ENCODE results near the gene CTDSPL. TPM values are rescaled to one million over a fixed set of nuclear protein-coding genes. Genes with fewer than 3 reads are reported as not detected.
A peak's percentile ranks its signal among the peaks of the same experiment; 100 is the strongest.

CTDSPL gene
- total RNA-seq, 1 donor from 2014 or later: not detected

DNA sequence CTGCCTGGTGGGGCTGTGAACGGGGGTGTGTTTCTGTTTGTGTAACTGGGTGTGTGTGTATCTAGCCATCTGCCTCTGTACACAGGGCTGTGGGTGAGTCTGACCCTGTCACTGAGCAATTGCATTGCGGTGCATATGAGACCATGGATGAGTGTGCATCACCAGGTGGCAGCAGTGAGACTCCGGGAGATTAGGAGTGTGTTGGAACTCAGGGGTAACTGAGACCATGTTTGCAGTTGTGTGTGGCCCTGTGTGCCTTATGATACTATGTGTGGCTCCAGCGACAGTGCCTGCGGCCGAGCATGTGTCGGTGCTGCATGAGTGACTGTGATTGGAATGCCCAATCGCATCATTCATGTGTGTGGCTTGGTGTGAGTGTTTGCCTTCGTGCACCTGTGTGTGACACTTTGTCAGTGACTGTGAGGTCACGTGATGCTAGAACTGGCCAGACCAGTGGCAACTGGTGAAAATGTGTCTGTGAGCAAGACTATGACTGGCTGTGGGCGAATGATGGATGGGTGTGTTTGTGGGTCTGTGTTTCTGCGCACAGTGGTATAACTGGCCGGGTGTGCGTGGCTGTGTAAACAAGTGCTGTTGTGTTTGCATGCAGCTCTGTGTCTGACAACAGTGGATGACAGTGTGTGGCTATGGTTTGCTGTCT lies 142.9 kb downstream of the CTDSPL start:
- POLR2A ChIA-PET: no interaction called here
- no peaks in the 10 kb centered on the region for H3K9me3 Mint-ChIP-seq

GRCh38 chr3:38005076-38006020 lies 143.7 kb downstream of the CTDSPL start:
- Mint-ChIP-seq H3K9me3 (no peaks in the 10 kb centered on the region), H3K4me3 (no peak overlapping the region), H3K27ac (no peak overlapping the region), H3K27me3 (no peaks in the 10 kb centered on the region), H3K4me1 (peaks cover 6% of the 10 kb centered on the region), H3K36me3 (ENCODE audit: low read depth) (peaks cover 31% of the 10 kb centered on the region)
- CTCF ChIA-PET: interaction anchor here (1.0 kb wide), 1 partner anchor 475 kb away, joined by 5 read pairs; no protein-coding TSS in a partner anchor
- DNase-seq (no peak), ATAC-seq (ENCODE audit: low read depth) (no peak)
- TF ChIP-seq, protein P1, sequence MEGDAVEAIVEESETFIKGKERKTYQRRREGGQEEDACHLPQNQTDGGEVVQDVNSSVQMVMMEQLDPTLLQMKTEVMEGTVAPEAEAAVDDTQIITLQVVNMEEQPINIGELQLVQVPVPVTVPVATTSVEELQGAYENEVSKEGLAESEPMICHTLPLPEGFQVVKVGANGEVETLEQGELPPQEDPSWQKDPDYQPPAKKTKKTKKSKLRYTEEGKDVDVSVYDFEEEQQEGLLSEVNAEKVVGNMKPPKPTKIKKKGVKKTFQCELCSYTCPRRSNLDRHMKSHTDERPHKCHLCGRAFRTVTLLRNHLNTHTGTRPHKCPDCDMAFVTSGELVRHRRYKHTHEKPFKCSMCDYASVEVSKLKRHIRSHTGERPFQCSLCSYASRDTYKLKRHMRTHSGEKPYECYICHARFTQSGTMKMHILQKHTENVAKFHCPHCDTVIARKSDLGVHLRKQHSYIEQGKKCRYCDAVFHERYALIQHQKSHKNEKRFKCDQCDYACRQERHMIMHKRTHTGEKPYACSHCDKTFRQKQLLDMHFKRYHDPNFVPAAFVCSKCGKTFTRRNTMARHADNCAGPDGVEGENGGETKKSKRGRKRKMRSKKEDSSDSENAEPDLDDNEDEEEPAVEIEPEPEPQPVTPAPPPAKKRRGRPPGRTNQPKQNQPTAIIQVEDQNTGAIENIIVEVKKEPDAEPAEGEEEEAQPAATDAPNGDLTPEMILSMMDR (IDR thresholded peaks at IDR 0.05): no peak
- POLR2A ChIA-PET: no interaction called here
- intact Hi-C loops (cut with micrococcal nuclease): no loop called here

More for the DNA sequence above, 142.9 kb downstream of the CTDSPL start:
- no peak overlapping the region for H3K4me3 Mint-ChIP-seq
- CTCF ChIA-PET: interaction anchor here (1.0 to 4.0 kb wide), 4 partner anchors 30 to 476 kb away, joined by 3 to 25 read pairs (median 6); partner anchors contain the start of gene DLEC1
- DNase-seq (no peak), ATAC-seq (ENCODE audit: low read depth) (peak; percentile 73)
- intact Hi-C loops (cut with micrococcal nuclease): loop anchor here (1.0 kb wide), 2 partner anchors 36 to 476 kb away; no protein-coding TSS in a partner anchor
- TF ChIP-seq, protein P1 (IDR thresholded peaks at IDR 0.05): no peak
- H3K4me1 Mint-ChIP-seq: peaks cover 4% of the 10 kb centered on the region
- H3K36me3 Mint-ChIP-seq (ENCODE audit: low read depth): peaks cover 31% of the 10 kb centered on the region
- H3K27ac Mint-ChIP-seq: peak overlapping the region; percentile 10
- H3K27me3 Mint-ChIP-seq: no peaks in the 10 kb centered on the region

DNA sequence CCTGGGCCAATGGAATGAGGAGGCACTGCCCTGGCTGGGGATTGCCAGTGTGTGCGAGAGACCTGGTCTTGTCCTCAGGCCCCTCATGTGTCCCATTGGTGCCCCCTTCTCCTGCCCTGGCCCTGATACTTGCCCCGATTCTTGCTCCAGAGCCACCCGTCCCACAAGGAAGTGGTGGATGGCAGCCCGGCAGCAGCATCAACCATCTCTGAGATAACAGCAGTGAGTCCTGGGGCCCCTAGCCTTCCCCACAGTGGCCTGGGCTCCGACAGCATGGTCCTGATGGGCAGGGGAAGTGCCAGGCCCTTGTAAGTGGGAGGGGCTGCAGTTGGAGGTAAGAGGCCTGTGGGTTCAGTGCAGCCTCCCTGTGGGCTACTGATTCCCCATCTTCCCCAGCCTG lies 144.4 kb downstream of the CTDSPL start:
- peaks cover 31% of the 10 kb centered on the region for H3K36me3 Mint-ChIP-seq (ENCODE audit: low read depth)

GRCh38 chr3:38006445-38006995 lies 144.8 kb downstream of the CTDSPL start:
- Mint-ChIP-seq H3K27me3 (no peaks in the 10 kb centered on the region), H3K4me3 (no peak overlapping the region), H3K36me3 (ENCODE audit: low read depth) (peaks cover 31% of the 10 kb centered on the region), H3K27ac (no peak overlapping the region), H3K4me1 (peaks cover 6% of the 10 kb centered on the region), H3K9me3 (no peaks in the 10 kb centered on the region)
- ChIA-PET POLR2A (no interaction called here), CTCF (no interaction called here)
- DNase-seq (no peak), ATAC-seq (ENCODE audit: low read depth) (no peak)
- intact Hi-C loops (cut with micrococcal nuclease): no loop called here
- TF ChIP-seq, protein P1 (IDR thresholded peaks at IDR 0.05): no peak

More for the DNA sequence above, 144.4 kb downstream of the CTDSPL start:
- TF ChIP-seq, protein P1 (IDR thresholded peaks at IDR 0.05): no peak
- ChIA-PET POLR2A (no interaction called here), CTCF (no interaction called here)
- no peak for ATAC-seq (ENCODE audit: low read depth)
- no peaks in the 10 kb centered on the region for H3K27me3 Mint-ChIP-seq
- H3K4me1 Mint-ChIP-seq: peaks cover 6% of the 10 kb centered on the region
- intact Hi-C loops (cut with micrococcal nuclease): no loop called here
- DNase-seq: no peak
- no peaks in the 10 kb centered on the region for H3K9me3 Mint-ChIP-seq
- H3K4me3 Mint-ChIP-seq: no peak overlapping the region
- H3K27ac Mint-ChIP-seq: no peak overlapping the region

DNA sequence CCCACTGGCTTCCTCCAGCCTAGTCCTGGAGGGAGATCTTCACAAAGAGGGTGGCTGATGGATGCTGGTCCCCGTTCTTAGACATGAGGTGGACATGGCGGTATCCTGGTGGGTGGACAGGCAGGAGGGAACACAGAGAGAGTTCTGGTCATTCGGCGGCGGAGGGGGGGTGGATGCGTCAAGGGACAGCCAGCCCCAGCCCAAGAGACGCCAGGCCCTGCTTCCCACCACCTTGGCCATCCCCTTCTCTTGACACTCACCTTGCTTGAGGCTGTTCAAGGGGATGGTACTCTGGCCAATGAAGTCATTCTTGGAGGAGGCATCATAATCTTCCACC lies 146.0 kb downstream of the CTDSPL start:
- Mint-ChIP-seq H3K4me1 (peaks cover 6% of the 10 kb centered on the region), H3K36me3 (ENCODE audit: low read depth) (peaks cover 22% of the 10 kb centered on the region), H3K27me3 (no peaks in the 10 kb centered on the region), H3K27ac (no peak overlapping the region), H3K9me3 (no peaks in the 10 kb centered on the region), H3K4me3 (no peak overlapping the region)
- POLR2A ChIA-PET: no interaction called here
- DNase-seq: no peak
- ATAC-seq (ENCODE audit: low read depth): no peak
- CTCF ChIA-PET: no interaction called here
- TF ChIP-seq, protein P1 (IDR thresholded peaks at IDR 0.05): no peak
- intact Hi-C loops (cut with micrococcal nuclease): no loop called here
